GM23338 (cell line): ENCODE data around the gene MKKS.

Experiments used
- CREB1 ChIP-seq: fragments of 250-450 bp; sonication (Bioruptor Pico); IDR thresholded peaks from 2 replicates; pipeline ENCODE4 v1.5.0; 2020; ENCODE audit warnings: low read depth, mild to moderate bottlenecking, moderate library complexity
- CTCF ChIP-seq, 2 experiments: fragments of 200-600 bp in 1 of 2; sonication (generic) in 1 of 2; conservative IDR thresholded peaks; 2 replicates each; pipeline versions ENCODE4 v1.5.1 to v1.6.1; 2016 to 2017; ENCODE audit warnings: antibody characterized with exemption in 2 of 2, low read depth in 2 of 2, mild to moderate bottlenecking in 2 of 2, moderate library complexity in 1 of 2
- ETS1 ChIP-seq: IDR thresholded peaks from 2 replicates; pipeline ENCODE4 v1.6.1; 2016; ENCODE audit warnings: antibody characterized with exemption
- EZH2 ChIP-seq: fragments of 200-600 bp; sonication (generic); IDR thresholded peaks from one replicate; pipeline ENCODE4 v1.8.0; 2017; ENCODE audit warnings: antibody characterized with exemption, mild to moderate bottlenecking, low read depth; ENCODE audit not compliant: unreplicated experiment
- EZH2phosphoT487 ChIP-seq: fragments of 200-600 bp; sonication (generic); IDR thresholded peaks from one replicate; pipeline ENCODE4 v1.8.1; 2018; ENCODE audit warnings: antibody characterized with exemption; ENCODE audit not compliant: unreplicated experiment
- JUNB ChIP-seq: IDR thresholded peaks from one replicate; pipeline ENCODE4 v1.6.1; 2016; ENCODE audit warnings: antibody characterized with exemption; ENCODE audit not compliant: unreplicated experiment
- NANOG ChIP-seq: IDR thresholded peaks from 2 replicates; pipeline ENCODE4 v1.6.1; 2016; ENCODE audit warnings: antibody characterized with exemption, borderline replicate concordance
- POLR2AphosphoS5 ChIP-seq: IDR thresholded peaks from 2 replicates; pipeline ENCODE4 v1.6.1; 2016; ENCODE audit warnings: antibody characterized with exemption, low read depth
- REST ChIP-seq: IDR thresholded peaks from one replicate; pipeline ENCODE4 v1.6.1; 2018; ENCODE audit warnings: antibody characterized with exemption; ENCODE audit not compliant: unreplicated experiment
- STAT1 ChIP-seq: IDR thresholded peaks from one replicate; pipeline ENCODE4 v1.6.1; 2016; ENCODE audit warnings: antibody characterized with exemption; ENCODE audit not compliant: unreplicated experiment
- ZNF114 ChIP-seq: fragments of 250-450 bp; sonication (Bioruptor Pico); IDR thresholded peaks from 2 replicates; pipeline ENCODE4 v1.5.0; 2020; ENCODE audit warnings: mild to moderate bottlenecking, moderate library complexity
- ZNF331 ChIP-seq: fragments of 250-450 bp; sonication (Bioruptor Pico); IDR thresholded peaks from 2 replicates; pipeline ENCODE4 v1.5.0; 2020; ENCODE audit warnings: low read depth, mild to moderate bottlenecking, moderate library complexity
- ZNF462 ChIP-seq: fragments of 250-450 bp; sonication (Bioruptor Pico); IDR thresholded peaks from 2 replicates; pipeline ENCODE4 v1.5.0; 2020; ENCODE audit warnings: mild to moderate bottlenecking, moderate library complexity

GRCh38 chr20:10462516-10462915 lies 28.5 kb upstream of the MKKS start:
- no peak for TF ChIP-seq CTCF (conservative IDR thresholded peaks at IDR 0.05; ENCODE audit: low read depth in 2 of 2)
- TF ChIP-seq NANOG = no peak
- TF ChIP-seq REST = no peak
- no peak for TF ChIP-seq EZH2
- TF ChIP-seq EZH2phosphoT487 = no peak
- TF ChIP-seq POLR2AphosphoS5 = no peak
- TF ChIP-seq CREB1 (CRISPR knock-in tag) = no peak
- no peak for TF ChIP-seq STAT1
- no peak for TF ChIP-seq ETS1
- TF ChIP-seq JUNB = no peak
- no peak for TF ChIP-seq ZNF331 (CRISPR knock-in tag)
- no peak for TF ChIP-seq ZNF462
- no peak for TF ChIP-seq ZNF114 (CRISPR knock-in tag)
